ENCODE results near the gene MSANTD7. TPM values are rescaled to one million over a fixed set of nuclear protein-coding genes. Genes with fewer than 3 reads are reported as not detected.
A peak's percentile ranks its signal among the peaks of the same experiment; 100 is the strongest.

The MSANTD7 gene
- total RNA-seq, 1 donor = 22.4 TPM

- Histone ChIP-seq H3K27me3 (ENCODE audit: insufficient read depth, low read length) (no peaks in the 10 kb centered on the region), H2AFZ (ENCODE audit: low read length) (no peak overlapping the region), H3K4me1 (ENCODE audit: insufficient read depth, low read length) (peaks cover 18% of the 10 kb centered on the region), H3K9me3 (ENCODE audit: low read depth, low read length) (no peaks in the 10 kb centered on the region), H3K4me3 (ENCODE audit: insufficient read depth, low read length) (no peak overlapping the region), H3K4me2 (ENCODE audit: insufficient read depth, low read length) (peak overlapping the region; percentile 22), H3K79me2 (ENCODE audit: insufficient read depth, low read length) (peaks cover 27% of the 10 kb centered on the region), H3K36me3 (ENCODE audit: insufficient read depth, low read length) (peaks cover 1% of the 10 kb centered on the region), H4K20me1 (ENCODE audit: insufficient read depth, low read length) (no peaks in the 10 kb centered on the region), H3K27ac (ENCODE audit: low read depth, low read length) (peak overlapping the region; percentile 2)
- peak; percentile 85 for DNase-seq (ENCODE audit: insufficient read length, low spot score, missing footprints)
- no peak for TF ChIP-seq CTCF (IDR thresholded peaks at IDR 0.05; ENCODE audit: extremely low read depth, low read depth, low read length)
Measured at GRCh38 chr10:14873090-14873760, 35.1 kb downstream of the MSANTD7 start.

GRCh38 chr10:14875941-14876340 is 37.8 kb downstream of the MSANTD7 start:
- DNase-seq (ENCODE audit: insufficient read length, low spot score, missing footprints) = no peak
- no peak for TF ChIP-seq CTCF (IDR thresholded peaks at IDR 0.05; ENCODE audit: extremely low read depth, low read depth, low read length)
- H3K36me3 ChIP-seq (ENCODE audit: insufficient read depth, low read length) = no peaks in the 10 kb centered on the region
- H3K27me3 ChIP-seq (ENCODE audit: insufficient read depth, low read length) = no peaks in the 10 kb centered on the region
- H2AFZ ChIP-seq (ENCODE audit: low read length) = no peak overlapping the region
- H3K4me3 ChIP-seq (ENCODE audit: insufficient read depth, low read length) = no peak overlapping the region
- H3K4me2 ChIP-seq (ENCODE audit: insufficient read depth, low read length) = no peak overlapping the region
- no peaks in the 10 kb centered on the region for H4K20me1 ChIP-seq (ENCODE audit: insufficient read depth, low read length)
- no peak overlapping the region for H3K27ac ChIP-seq (ENCODE audit: low read depth, low read length)
- H3K9me3 ChIP-seq (ENCODE audit: low read depth, low read length) = no peaks in the 10 kb centered on the region
- peaks cover 27% of the 10 kb centered on the region for H3K4me1 ChIP-seq (ENCODE audit: insufficient read depth, low read length)
- H3K79me2 ChIP-seq (ENCODE audit: insufficient read depth, low read length) = peaks cover 43% of the 10 kb centered on the region

GRCh38 chr10:14876764-14877163 is 38.7 kb downstream of the MSANTD7 start:
- no peak for TF ChIP-seq CTCF (IDR thresholded peaks at IDR 0.05; ENCODE audit: extremely low read depth, low read depth, low read length)
- no peak for DNase-seq (ENCODE audit: insufficient read length, low spot score, missing footprints)
- Histone ChIP-seq H3K79me2 (ENCODE audit: insufficient read depth, low read length) (peaks cover 51% of the 10 kb centered on the region), H3K27me3 (ENCODE audit: insufficient read depth, low read length) (no peaks in the 10 kb centered on the region), H3K4me1 (ENCODE audit: insufficient read depth, low read length) (peaks cover 27% of the 10 kb centered on the region), H3K27ac (ENCODE audit: low read depth, low read length) (no peak overlapping the region), H3K36me3 (ENCODE audit: insufficient read depth, low read length) (no peaks in the 10 kb centered on the region), H3K4me3 (ENCODE audit: insufficient read depth, low read length) (peak overlapping the region; percentile 93), H3K9me3 (ENCODE audit: low read depth, low read length) (no peaks in the 10 kb centered on the region), H3K4me2 (ENCODE audit: insufficient read depth, low read length) (peak overlapping the region; percentile 88), H4K20me1 (ENCODE audit: insufficient read depth, low read length) (no peaks in the 10 kb centered on the region), H2AFZ (ENCODE audit: low read length) (no peak overlapping the region)

GRCh38 chr10:14878266-14879123 is 40.4 kb downstream of the MSANTD7 start, which contains the start of gene SUV39H2:
Gene SUV39H2, plus strand, starts transcription at chr10:14878866. Its CDS starts 23 bp downstream, at chr10:14878889.
- peak; percentile 100 for DNase-seq (ENCODE audit: insufficient read length, low spot score, missing footprints)
- no peak for TF ChIP-seq CTCF (IDR thresholded peaks at IDR 0.05; ENCODE audit: extremely low read depth, low read depth, low read length)
- no peaks in the 10 kb centered on the region for H3K27me3 ChIP-seq (ENCODE audit: insufficient read depth, low read length)
- H3K4me1 ChIP-seq (ENCODE audit: insufficient read depth, low read length) = peaks cover 18% of the 10 kb centered on the region
- H3K36me3 ChIP-seq (ENCODE audit: insufficient read depth, low read length) = no peaks in the 10 kb centered on the region
- H3K4me3 ChIP-seq (ENCODE audit: insufficient read depth, low read length) = peak within 1 kb of the TSS; percentile 93
- H4K20me1 ChIP-seq (ENCODE audit: insufficient read depth, low read length) = no peaks in the 10 kb centered on the region
- H3K79me2 ChIP-seq (ENCODE audit: insufficient read depth, low read length) = peaks cover 61% of the 10 kb centered on the region
- peak within 1 kb of the TSS; percentile 98 for H2AFZ ChIP-seq (ENCODE audit: low read length)
- H3K27ac ChIP-seq (ENCODE audit: low read depth, low read length) = peak within 1 kb of the TSS; percentile 91
- H3K9me3 ChIP-seq (ENCODE audit: low read depth, low read length) = no peaks in the 10 kb centered on the region
- peak within 1 kb of the TSS; percentile 88 for H3K4me2 ChIP-seq (ENCODE audit: insufficient read depth, low read length)

Measured in osteoblast (primary cell).